Measurements from ENCODE around the gene MZT1.

GRCh38 chr13:72727417-72728289 lies at the start of gene MZT1, which contains the start of gene BORA:
- no peak for TF ChIP-seq CTCF (IDR thresholded peaks at IDR 0.05)
- peak in 1 of 2 donors; percentile 62 for TF ChIP-seq POLR2A (IDR thresholded peaks at IDR 0.05)

Data from thyroid gland (tissue), 4 donors.